A549 treated with ZK216348 at 1 μM for 4 hours (cell line): Measurements from ENCODE around the gene DNAAF6. TPM values are rescaled to one million over a fixed set of nuclear protein-coding genes. Genes with fewer than 3 reads are reported as not detected.

Source experiments
- total RNA-seq: library from RNA; stranded (reverse); fragments of 200-300 nt; extraction: Qiagen RNA extraction; gene quantifications from 5 replicates; pipeline ENCODE4 v1.2.3, GENCODE V29; 2022; ENCODE audit warnings: low read depth

DNAAF6 gene
- not detected in 5 replicates for total RNA-seq

GRCh38 chrX:107205770-107206696 is at the start of gene DNAAF6, which contains the start of gene NUP62CL:
Gene DNAAF6, plus strand, starts transcription at chrX:107206611. Its CDS starts 6,265 bp downstream, at chrX:107212876.
Gene NUP62CL, minus strand, starts transcription at chrX:107206433. Its CDS starts 31,287 bp downstream, at chrX:107175146.

Other genes starting within 250 kb of the DNAAF6 start
- gene MORC4, start 206.4 kb upstream of the DNAAF6 start, total RNA-seq: 32.7 to 46.9 TPM (median 33.4 TPM) in 5 replicates
- gene RBM41, start 87.8 kb upstream of the DNAAF6 start, total RNA-seq: 7.1 to 13.8 TPM (median 9.5 TPM) in 5 replicates
- gene NUP62CL, start 178 bp upstream of the DNAAF6 start, total RNA-seq: 13.3 to 20.0 TPM (median 15.5 TPM) in 5 replicates
- 0.07 to 0.12 TPM (median 0.08 TPM) in 5 replicates for gene FRMPD3, start 243.0 kb downstream of the DNAAF6 start, total RNA-seq